GM21723 (cell line): ENCODE results near the gene BEND6.
A peak's percentile ranks its signal among the peaks of the same experiment; 100 is the strongest.
"Not testable (repeated sequence)": the region's sequence is repeated elsewhere in the genome, so short reads cannot be mapped to it uniquely, and the experiment has no call there.

Experiments used
- ATAC-seq: cut with Tn5 transposase; IDR thresholded peaks from one replicate; pipeline ENCODE4 v1.9.1; 2021; ENCODE audit warnings: mild to moderate bottlenecking, moderate library complexity; ENCODE audit not compliant: unreplicated experiment

The BEND6 gene

DNA sequence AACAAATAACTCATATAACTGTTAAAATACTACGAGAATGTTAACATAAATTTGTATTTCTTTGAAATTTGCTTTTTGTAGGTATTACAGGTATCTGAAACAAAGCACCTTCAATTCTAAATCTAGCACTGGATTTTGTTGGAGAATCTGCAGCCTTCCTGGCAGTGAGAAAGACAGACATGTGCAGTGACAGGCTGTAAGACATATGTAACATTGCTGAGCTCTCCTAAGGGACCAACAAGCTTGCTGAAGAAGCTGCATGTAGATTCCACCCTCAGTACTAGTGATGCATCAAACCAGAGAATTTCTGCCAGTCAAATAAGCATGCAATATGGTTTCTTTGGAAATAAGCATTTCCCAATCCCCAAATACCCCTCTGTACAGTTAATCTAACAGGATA is 71.1 kb downstream of the BEND6 start:
- no peak for ATAC-seq

DNA sequence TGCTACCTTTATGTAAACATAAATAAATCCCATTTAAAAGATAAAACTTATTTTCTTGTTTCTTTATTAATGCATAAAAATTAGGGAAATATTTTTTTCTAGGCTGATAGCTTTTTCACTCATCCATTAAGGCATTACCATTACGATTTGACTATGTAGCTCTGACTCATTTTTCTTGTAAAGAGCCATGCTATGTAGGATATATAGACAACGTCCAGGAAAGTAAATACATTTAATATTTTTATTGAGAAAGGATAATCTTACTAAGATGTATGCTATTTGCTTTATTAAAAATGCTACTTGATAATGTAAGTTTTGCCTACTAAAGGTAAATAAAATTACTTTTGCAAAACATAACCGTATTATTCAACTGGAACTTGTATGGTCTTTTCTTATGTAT is 72.4 kb downstream of the BEND6 start:
- ATAC-seq: no peak

DNA sequence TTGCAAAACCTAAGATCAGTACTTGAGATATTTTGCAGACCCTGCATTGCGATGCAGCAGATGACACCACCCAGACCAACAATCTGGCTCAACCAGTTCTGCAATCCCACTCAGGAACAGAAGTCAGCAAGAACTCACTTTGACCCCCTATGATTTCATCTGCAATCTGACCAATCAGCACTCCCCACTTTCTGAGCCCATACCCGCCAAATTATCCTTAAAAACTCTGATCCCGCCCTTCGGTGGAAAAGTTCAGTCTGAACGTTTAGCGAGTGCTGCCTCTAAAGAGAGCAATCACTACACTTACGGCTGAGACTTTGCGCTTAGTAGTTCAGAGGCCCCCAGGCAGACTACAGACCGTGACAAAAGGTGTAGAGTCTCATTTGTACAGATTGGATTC is 74.3 kb downstream of the BEND6 start:
- no peak for ATAC-seq

DNA sequence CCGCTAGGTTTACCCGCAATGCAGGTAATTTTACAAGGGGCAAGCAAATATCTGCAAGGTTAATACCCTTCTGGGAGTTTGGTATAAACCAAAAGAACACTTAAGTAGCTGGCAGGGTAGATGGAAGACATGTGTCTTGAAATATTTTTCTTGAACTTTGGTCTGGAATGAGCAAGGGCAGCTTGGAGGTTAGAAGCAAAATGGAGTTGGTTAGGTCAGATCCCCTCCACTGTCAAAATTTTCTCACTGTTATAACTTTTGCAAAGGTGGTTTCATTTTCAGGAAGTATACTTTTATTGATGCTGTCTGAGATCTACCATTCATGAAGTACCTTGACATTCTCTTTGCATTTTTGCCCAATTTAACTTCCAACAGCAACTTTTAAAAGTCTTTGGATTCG is 78.3 kb downstream of the BEND6 start:
- ATAC-seq: no peak

DNA sequence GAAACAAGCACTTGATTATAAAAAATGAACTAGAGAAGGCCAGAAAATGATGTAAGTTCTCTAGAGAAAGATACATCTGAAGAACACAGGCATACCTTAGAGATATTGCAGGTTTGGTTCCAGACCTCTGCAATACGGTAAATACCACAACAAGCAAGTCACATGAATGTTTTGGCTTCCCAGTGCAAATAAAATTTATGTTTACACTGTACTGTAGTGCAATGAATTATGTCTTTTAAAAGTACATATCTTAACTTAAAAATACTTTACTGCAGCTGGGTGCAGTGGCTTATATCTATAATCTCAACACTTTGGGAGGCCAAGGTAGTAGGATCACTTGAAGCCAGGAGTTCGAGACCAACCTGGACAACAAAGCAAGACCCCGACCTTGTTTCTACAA is 80.6 kb downstream of the BEND6 start:
- ATAC-seq: no peak

DNA sequence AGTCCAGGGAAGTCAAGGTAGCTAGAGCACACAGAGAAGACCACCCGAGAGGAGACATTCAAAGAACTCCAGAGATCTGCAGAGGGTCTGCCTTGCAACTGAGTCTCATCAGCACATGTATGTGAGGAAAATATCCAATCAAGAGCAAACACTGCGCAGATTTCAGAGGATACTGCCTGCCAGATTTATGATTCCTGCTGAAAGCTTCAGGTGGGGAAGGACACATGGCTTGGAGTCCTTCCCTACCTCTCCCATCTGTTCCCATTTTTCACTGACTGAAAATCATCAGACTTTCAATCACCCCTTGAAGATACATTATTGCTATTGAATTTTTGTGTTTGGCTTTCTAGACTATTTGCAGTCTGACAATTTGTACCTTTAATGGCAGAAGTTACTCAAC is 84.0 kb downstream of the BEND6 start:
- no peak for ATAC-seq

DNA sequence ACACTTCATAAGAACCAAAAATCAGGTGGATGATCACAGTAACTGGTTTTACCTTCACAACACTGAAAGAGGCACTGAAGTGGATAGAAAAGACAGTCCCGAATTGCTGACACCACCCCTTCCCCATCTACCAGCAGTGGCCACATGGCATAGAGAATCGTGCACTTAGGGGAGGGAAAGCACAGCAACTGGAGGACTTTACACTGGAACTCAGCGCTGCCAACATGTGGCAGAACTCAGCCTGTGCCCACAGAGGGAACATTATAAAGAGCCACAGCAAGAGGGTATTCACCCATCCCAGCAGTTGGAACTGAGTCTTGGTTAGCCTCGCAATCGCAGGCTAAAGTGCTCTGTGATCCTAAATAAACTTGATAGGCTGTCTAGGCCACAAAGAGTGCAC is 85.1 kb downstream of the BEND6 start:
- no peak for ATAC-seq

DNA sequence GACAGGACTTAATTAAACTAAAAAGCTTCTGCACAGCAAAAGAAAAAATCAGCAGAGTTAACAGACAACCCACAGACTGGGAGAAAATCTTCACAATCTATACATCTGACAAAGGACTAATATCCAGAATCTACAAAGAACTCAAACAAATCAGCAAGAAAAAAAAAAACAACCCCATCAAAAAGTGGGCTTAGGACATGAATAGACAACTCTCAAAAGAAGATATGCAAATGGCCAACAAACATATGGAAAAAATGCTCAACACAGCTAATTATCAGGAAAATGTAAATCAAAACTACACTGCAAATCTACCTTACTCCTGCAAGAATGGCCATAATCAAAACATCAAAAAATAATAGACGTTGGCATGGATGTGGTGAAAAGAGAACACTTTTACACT is 89.2 kb downstream of the BEND6 start:
- ATAC-seq: not testable (repeated sequence)

DNA sequence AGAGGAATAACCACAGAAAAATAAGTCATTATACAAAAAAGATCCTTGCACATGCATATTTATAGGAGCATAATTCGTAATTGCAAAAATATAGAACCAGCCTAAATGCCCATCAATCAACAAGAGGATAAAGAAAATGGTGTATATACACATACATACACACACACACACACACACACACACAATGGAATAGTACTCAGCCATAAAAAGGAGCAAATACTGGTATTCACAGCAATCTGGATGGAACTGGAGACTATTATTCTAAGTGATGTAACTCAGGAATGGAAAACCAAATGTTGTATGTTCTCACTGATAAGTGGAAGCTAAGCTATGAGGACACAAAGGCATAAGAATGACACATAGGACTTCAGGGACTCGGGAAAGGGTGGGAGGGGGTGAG is 89.7 kb downstream of the BEND6 start:
- no peak for ATAC-seq

DNA sequence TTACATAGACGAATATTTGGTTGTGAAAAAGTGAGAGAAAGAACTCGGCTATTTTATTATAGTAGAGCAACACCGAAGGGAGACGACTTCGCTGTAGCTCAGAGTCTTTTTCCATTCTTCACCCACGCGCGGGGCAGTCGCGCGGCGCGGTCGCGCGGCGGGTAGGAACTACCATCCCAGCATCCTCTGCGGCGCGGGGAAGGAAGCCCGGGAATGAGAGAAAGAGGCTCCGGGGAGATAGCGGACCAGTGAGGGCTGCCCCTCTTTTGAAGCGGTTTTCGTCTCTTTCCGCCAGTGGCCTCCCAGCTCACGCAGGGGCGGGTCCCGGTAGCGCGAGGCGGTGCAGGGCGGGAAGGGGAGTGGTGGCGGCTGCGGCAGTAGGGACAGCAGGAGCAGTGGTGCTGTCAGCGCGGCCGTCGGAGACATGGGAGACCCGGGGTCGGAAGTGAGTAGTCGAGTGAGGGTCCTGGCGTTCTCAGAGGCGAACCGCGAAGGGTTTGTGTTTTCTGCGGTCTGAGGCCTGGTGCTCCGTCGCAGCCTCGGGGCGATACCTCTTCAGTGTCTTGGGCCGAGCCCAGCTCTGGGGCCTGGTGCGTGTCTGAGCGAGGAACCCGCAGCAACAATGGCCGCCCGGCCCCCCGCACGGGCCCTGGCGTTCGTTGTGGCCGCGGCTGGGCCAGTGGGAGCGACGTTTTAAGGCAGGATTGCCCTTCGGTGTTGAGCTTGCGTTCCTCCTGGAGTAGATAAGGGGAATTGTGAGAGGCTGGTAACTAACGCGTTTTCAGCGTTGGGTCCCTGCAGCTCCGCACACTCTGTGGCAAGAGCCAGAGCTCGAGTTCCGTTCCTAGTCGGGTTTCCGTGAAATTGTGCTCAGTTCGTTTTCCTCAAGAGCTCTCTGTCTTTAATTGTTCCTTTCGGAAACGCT is 91.7 kb downstream of the BEND6 start, which contains the start of gene KIAA1586:
TSS of gene KIAA1586 (plus strand) at position 362 of the 925 bp plus-strand sequence. CDS start at position 425, 63 bp downstream.
- ATAC-seq: peak; percentile 96

DNA sequence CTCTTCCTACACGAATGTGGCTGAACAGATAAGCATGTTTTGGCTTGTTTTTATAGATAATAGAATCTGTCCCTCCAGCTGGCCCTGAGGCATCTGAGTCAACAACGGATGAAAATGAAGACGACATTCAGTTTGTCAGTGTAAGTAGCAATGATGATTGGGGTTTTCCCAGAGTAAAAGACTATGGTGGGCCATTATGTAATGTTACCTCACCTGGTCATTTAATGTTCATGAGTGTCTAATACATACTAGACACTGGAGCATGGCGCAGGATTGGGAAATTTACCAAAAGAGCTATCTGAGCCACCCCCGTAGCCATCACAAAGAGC is 92.3 kb downstream of the BEND6 start:
- peak; percentile 23 for ATAC-seq

DNA sequence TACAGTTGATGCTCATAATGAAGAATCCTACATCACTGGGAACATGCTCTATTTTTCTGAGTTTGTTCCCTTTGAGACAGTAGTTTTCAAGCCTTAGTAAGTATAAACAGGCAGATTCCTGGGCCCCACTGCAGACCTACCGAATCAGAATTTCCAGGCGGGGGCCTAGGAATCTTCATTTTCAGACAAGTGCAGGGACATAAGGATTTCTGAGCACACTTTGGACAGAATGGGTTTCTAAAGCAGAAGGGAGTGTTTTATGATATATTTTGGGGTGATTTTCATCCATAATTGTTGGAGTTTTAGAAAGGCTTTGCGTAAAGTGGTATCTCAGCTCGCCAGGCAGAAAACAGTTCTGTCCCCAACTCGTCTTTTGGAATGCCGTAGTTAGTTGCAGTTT is 93.0 kb downstream of the BEND6 start:
- not testable (repeated sequence) for ATAC-seq

DNA sequence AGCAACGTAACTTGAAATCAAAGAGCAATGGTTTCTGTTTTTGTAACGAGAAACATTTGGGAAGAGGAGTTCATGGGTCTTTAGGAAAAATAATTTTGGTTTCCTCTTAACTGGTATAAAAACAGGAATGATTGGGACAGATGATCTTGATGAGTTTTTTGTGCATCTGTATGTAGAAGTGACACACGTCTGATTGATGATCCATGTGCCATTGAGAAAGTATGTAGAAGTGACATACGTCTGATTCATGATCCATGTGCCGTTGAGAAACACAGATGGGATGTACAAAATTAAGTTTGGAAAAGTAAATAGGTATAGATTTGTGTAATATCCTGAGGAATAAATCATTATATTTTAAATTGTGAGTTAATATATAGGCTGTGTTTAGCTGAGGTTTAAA is 93.7 kb downstream of the BEND6 start:
- ATAC-seq: no peak

DNA sequence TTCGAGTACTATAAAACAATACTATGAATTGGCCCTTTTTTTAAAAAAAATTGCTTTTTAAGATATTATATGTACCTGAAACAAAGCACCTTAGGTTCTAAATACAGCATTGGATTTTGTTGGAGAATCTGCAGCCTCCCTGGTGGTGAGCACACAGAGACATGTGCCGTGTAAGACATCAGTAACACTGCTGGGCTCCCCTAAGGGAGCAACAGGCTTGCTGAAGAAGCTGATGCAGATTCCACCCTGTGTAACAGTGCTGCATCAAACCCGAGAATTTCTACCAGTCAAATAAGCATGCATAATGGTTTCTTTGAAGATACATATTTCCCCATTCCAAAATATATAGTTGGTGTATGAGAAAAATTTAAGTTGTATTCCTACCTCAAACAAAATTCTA is 108.9 kb downstream of the BEND6 start:
- ATAC-seq: no peak

DNA sequence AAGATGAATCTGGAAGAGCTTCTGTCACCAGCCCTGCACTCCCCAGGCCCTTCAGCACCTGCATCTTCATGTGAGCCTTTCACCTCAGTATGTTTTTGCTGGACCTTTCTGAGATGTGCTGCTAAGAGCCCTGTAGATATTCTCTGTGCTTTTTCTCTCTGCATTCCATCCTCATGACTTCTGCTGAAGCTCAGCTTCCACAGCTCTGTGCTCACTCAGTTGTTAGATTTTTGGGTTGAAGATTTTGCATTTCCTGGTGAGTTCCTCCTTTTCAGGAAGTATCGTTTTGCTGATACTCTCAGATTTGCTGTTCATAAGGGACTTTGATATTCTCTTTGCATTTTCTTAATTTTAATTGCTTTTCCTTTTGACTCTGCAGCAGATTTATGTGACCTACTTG is 109.9 kb downstream of the BEND6 start:
- ATAC-seq: no peak

DNA sequence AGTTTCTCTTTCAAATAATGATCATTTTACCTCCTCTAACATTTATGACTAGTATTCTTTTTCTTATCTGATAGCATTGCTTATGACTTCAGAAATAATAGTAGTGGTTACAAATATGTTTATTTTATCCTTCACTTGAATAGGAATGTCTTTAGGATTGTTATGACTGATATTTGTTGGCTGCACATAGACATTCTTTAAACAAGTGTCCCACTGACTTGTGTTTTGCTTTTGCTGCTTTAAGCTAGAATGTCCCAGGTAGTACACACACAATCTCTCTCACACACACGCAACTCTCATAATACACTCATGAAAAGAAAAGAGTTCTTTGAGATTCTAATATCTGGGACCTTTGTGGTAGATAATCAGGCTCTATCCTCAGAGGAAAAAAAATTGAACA is 113.2 kb downstream of the BEND6 start:
- no peak for ATAC-seq

DNA sequence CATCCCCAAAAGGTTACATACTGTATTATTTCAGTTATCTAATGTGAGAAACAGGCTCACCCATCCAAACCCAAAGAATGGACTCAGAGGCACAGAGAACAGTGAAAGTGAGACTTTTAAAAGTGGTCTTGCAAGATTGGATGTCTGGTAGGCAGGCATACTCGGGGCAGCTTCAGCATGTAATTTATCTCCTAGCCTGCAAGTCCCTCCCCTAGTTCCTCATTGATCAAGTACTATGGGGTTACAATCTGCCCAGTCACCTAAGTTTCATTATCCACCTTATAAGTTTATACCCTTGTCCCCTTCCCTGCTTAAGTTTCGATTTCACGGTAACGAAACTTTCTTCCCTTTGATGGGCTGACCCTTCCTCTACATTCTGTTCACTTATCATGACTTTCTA is 114.3 kb downstream of the BEND6 start:
- no peak for ATAC-seq

DNA sequence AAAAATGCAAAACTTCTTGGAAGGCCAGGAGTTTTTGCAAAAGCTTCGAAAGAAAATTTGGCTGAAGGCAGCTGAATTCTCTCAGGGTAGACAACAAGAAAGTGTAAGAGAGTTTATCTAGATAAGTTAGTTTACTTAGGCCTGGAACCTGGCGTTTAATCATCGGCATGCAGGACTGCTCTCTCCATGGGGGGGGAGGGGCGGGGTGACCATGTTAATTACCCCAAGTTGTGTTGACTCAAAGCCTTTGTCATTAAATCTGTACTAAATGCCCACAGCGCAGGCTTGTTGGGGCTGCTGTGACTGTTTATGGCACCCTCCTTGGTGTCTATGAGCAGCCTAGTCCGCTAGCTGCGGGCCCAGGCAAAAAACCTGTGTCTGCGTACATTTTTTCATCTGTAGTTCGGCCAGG is 115.0 kb downstream of the BEND6 start:
- no peak for ATAC-seq

DNA sequence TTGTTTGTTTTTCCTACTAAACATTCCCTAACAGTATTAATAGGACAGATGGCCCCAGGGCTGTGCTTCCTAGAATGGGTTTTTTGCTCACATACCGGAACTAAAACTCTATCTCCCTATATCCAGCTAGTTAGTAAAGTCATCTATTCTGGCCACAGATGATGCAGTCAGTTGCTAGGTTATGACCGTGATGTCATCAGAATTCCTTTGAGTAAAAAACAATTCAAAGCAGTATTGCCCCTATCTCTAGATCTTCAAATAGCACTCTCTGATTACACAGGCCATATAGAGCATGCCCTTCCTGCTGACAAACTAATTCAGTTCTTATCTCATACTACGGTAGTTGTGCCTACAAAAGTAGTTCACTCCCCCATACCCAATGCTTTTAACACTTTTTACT is 117.2 kb downstream of the BEND6 start:
- ATAC-seq: no peak

DNA sequence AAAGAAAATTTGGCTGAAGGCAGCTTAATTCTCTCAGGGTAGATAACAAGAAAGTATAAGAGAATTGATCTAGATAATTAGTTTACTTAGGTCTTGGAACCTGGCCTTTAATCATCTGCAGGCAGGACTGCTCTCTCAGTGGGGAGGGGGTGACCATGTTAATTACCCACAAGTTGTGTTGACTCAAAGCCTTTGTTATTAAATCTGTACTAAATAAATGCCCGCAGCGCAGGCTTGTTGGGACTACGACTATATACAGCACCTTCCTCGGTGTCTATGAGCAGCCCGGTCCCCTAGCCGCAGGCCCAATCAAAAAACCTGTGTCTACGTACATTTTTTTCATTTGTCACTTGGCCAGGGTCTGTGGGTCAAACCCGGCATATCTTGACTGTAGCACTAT is 119.5 kb downstream of the BEND6 start:
- ATAC-seq: no peak

DNA sequence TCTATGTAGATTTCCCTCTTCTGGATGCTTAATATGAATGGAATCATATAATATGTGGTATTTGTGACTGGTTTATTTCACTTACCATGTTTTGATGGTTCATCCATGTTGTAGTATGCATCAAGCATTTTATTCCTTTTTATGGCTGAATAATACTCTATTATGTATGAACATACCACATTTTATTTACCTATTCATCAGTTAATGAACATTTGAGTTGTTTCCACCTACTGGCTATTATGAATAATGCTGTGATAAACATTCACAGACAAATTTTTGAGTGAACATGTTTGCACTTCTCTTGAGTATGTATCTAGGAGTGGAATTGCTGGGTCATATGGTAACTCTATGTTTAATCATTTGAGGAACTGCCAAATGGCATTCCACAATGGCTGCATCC is 120.2 kb downstream of the BEND6 start:
- ATAC-seq: no peak
